Left lobe of liver (tissue), 2 donors: ENCODE results near the gene SRPK3. TPM values are rescaled to one million over a fixed set of nuclear protein-coding genes. Genes with fewer than 3 reads are reported as not detected.
"Not testable (repeated sequence)": the region's sequence is repeated elsewhere in the genome, so short reads cannot be mapped to it uniquely, and the experiment has no call there.

ENCODE experiments used
- ATAC-seq: fragments of 200-7000 bp; cut with Tn5 transposase; one replicate; pipeline ENCODE4 v1.9.1; 2020; ENCODE audit warnings: mild to moderate bottlenecking, moderate library complexity
- DNase-seq: peaks from one replicate; pipeline ENCODE4 v3.0.0-alpha.2; 2020; ENCODE audit warnings: low spot score
- total RNA-seq: library from RNA; stranded (reverse); gene quantifications from one replicate; pipeline ENCODE4 v1.2.1, GENCODE V29; 2021
- donor health status: DM: no; HTN: no; CAD: no; lungs with moderate emphysema.
- donor health status: DM: no; HTN: yes; CAD: no.

SRPK3 gene
- total RNA-seq, 1 donor from 2014 or later = not detected

GRCh38 chrX:153804100-153804595 is 23.3 kb downstream of the SRPK3 start:
- no peak for ATAC-seq
- no peak for DNase-seq

DNA sequence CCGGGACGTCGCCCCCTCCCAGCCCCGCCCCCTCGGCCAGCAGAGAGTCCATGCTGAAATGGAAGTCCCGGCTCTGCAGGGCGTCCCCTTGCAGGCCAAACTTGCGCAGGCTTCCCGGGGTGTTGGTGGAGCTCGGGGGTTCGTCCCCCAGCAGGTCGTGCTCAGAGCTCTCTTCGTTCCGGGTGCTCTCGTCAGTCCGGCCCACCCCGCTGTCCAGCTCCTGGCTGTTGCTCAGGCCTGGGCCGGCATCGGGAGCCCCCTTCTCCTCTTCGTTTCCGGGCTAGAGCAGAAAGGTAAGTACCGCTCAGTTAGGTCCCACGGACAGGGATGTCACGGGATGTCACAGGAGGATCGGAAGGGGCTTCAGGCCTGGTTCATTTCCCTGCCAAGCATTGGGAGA is 23.8 kb downstream of the SRPK3 start:
- ATAC-seq (no peak), DNase-seq (no peak)

GRCh38 chrX:153805436-153805835 is 24.6 kb downstream of the SRPK3 start:
- DNase-seq = no peak
- no peak for ATAC-seq

DNA sequence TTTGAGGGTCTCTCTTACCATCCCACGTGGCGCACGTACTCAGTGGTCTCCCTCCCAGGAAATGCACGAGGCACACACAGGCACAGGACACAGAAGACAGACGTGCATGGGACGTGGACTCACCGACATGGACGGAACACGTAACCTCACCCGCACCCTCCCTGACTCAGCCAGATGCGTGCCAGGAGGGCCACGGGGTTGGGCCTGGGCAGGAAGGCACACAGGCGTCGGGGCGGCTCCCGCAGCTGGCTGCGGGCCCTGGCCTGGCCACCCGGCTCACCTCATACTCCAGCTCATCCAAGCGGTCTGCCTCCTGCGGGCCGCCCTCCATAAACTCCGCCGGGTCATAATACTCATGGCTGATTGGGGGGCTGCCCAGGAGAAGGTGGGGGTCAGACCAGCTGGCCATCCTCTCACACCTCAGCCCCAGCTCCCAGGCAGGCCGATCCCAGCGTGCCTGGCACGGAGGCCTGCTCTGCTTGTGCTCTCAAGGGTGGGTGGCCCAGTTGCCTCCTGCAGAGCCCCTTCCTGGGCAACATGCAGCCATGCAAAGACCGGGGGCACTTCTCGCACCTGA is 26.2 kb downstream of the SRPK3 start:
- no peak for DNase-seq

GRCh38 chrX:153807976-153808375 is 27.1 kb downstream of the SRPK3 start:
- DNase-seq = no peak
- ATAC-seq = no peak

More for the DNA sequence above, 26.2 kb downstream of the SRPK3 start:
- ATAC-seq = no peak

DNA sequence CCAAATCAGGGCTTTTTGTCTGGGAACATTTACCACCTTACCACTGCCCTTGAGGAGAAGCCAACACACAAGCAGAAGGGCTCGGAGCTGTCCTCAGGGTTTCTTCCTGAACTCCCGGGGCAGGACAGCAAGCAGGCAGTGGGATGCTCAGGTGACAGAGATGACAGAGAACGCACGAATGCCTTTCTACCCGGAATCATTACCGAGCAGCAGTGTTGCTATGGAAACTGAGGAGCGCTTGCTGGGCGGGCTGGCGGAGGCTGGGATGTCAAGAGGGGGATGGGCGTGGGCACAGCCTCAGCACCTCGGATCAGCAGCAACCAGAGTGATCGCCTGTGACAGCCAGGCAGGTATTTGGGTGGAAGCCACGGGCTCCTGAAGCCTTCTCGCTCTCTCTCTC is 31.4 kb downstream of the SRPK3 start:
- ATAC-seq = no peak
- no peak for DNase-seq

GRCh38 chrX:153813161-153813560 is 32.3 kb downstream of the SRPK3 start:
- DNase-seq (no peak), ATAC-seq (no peak)

DNA sequence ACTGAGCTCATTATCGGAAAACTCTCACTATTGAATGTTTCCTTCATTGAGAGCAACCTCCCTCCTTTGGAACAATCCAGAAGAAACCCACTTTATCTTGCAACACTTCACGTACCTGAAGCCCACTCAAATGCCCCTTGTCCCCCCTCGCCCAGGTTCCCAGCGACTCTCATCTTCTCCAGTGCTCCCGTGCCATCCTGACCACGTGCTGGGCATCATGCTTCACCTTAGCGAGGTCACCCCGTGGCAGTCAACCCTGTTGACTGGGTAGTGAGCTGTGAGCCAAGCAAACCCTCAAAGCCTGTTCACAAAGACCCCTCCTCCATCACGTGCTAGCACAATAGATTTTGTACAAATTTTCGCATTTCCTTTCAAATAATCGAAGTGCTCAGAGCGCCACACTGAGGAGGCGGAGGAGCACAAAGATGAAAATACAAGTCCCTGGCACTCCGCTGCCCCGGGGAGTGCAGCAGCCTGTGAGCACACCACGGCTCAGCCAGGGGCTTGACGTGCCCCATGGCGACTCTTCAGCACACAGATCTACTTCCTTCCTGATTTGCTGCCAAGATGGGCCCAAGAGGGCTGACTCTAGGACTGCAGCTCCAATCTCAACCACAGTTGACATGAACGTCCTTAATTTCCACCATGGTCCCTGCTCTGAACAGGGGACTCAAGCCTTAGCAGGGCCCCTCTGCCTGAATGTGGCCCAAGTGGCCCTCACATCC is 33.9 kb downstream of the SRPK3 start:
- no peak for DNase-seq
- ATAC-seq = no peak

DNA sequence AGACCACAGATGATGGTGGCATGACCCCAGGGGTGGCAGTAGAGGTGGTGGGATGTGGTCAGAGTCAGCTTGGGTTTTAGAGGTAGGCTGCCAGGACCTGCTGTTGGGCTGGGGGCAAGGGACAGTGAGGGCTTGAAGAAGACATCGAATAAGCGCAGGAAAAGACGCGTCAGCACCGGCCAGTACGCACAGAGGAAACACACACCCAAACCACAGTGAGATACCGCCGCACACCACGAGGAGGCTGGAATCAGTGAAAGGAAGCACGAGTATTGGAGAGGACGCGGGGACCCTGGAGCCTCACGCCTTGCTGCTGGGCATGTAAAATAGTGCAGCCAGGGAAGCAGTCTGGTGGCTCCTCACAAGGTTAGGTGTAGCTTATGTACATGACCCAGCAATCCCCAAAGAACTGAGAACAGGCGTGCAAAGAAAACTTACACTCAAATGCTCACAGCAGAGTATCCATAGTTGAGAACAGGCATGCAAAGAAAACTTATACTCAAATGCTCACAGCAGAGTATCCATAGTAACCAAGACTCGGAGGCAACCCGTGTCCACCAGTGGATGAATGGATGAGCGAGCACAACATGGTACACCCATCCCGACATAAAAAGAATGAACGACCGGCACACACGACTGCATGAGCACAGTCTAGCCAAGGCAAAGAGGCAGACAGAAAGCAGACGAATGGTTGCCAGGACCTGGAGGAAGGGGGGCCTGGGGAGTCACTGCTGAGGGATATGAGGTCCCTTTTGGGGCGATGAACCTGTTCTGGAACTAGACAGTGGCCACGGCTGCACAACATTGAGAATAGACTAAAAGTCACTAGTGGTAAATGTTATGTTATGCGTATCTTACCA is 36.2 kb downstream of the SRPK3 start:
- DNase-seq (no peak), ATAC-seq (peak; percentile 34)

GRCh38 chrX:153818064-153818463 is 37.2 kb downstream of the SRPK3 start:
- not testable (repeated sequence) for DNase-seq, ATAC-seq

GRCh38 chrX:153818571-153819383 is 37.9 kb downstream of the SRPK3 start:
- no peak for DNase-seq
- peak; percentile 79 for ATAC-seq

GRCh38 chrX:153819384-153820040 is 38.7 kb downstream of the SRPK3 start:
- no peak for DNase-seq

DNA sequence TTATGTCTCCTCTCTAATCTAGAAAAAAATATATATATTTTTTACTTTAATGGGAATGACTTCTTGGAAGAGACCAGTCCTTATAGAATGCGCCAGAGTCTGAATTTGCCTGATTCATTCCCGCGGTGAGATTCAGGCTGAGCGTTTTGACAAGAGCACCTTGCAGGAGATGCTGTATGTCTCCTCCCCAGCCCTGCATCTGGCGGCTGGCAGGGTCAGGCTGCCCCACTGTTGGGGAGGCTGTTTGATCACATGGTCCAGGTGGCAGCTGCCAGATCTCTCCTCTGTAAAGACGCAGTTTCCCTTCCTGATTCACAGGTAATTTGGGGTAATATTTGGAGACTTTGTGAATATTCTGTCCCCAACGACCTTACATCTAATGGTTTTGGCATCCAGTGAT is 39.8 kb downstream of the SRPK3 start:
- ATAC-seq = no peak
- no peak for DNase-seq

More at GRCh38 chrX:153819384-153820040, 38.7 kb downstream of the SRPK3 start:
- peak; percentile 16 for ATAC-seq

DNA sequence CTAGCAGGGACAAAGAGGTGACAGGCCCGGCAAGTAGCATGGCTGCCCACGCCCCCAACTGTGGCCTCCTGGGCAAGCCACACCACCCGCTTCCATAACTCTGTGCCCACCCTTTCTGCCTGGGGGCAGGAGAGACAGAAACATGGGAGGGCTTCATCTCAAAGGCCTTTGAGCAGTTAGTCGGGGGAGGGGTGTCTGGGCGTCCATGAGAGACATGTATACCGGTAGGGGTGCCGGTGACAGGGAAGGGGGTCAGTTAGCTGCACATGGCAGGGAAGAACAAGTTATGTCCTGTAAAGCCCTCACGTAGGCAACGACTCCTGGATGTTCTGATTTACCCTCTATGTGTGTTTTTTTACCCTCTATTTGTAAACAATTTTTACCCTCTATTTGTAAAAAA is 40.2 kb downstream of the SRPK3 start:
- DNase-seq = no peak

DNA sequence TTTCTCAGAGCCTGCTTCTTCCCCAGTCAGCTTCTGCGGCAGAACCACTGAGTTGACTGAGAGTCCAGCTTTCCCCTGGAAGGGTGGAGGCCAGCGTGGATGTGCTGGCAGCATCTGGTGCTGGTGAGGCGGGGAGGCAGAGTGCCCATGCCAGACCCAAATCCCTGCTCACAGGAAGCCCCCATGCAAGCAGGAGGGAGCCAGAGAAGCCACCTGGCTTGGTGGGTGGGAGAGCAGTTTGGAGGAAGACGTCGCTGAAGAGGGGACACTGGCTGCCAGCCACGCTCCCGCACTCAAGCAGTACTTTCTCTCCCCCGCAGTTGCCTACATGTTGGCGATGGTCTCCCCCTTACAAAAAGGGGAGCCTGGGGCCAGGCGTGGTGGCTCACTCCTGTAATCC is 43.5 kb downstream of the SRPK3 start:
- DNase-seq = no peak

More for the DNA sequence above, 40.2 kb downstream of the SRPK3 start:
- ATAC-seq = no peak

DNA sequence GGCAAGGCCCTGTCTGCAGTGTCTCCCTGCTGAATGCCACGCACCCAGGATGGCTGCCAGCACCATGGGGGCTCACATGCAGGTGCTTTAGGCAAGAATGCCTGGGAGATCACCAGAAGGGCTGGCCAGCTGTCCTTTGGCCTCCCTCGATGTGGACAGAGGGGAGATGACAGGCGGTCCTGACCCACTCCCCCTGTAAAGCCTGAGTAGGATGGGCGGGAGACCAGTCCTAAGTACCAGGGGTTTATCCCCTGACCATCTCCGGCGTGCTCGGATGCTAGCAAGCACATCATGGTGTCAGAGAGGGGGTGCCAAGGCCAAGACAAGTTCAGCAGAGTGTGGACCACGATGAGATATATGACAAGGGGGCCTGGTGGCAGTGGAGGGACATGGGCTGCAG is 44.2 kb downstream of the SRPK3 start:
- DNase-seq = no peak
- no peak for ATAC-seq

More for the DNA sequence above, 43.5 kb downstream of the SRPK3 start:
- no peak for ATAC-seq

DNA sequence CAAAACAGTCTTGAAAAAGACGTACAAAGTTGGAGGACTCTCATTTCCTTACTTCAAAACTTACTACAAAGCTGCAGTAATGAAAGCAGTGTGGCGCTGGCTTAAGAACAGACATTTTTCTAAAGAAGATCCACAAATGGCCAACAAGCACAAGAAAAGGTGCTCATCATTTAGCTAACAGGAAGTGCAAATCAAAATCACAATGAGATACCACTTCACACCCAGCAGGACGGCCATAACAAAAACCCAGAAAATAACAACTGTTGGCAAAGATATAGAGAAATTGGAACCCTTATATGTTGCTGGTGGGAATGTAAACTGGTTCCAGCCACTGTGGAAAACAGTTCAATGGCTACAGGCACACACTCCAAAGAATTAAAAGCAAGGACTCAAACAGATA is 46.2 kb downstream of the SRPK3 start:
- ATAC-seq = no peak
- DNase-seq = no peak

- no peak for DNase-seq
- ATAC-seq = no peak
Measured at GRCh38 chrX:153827903-153828302, 47.1 kb downstream of the SRPK3 start.

GRCh38 chrX:153828308-153828707 is 47.5 kb downstream of the SRPK3 start:
- no peak for DNase-seq

More at GRCh38 chrX:153828308-153828707, 47.5 kb downstream of the SRPK3 start:
- ATAC-seq = no peak
